Lower lobe of right lung (tissue), 2 donors: ENCODE results near the gene RANBP9. TPM values are rescaled to one million over a fixed set of nuclear protein-coding genes. Genes with fewer than 3 reads are reported as not detected.

Experiments used
- ATAC-seq, 2 donors: fragments of 200-7000 bp; cut with Tn5 transposase; one replicate each; pipeline ENCODE4 v1.9.1; 2020 to 2022; ENCODE audit warnings: mild to moderate bottlenecking in 2 of 2, moderate library complexity in 2 of 2
- DNase-seq: peaks from one replicate; pipeline ENCODE4 v3.0.0-alpha.2; 2020
- H3K27ac ChIP-seq: fragments of 200-600 bp; one replicate; pipeline ENCODE4 v1.8.0; 2022
- H3K27me3 ChIP-seq: fragments of 200-600 bp; one replicate; pipeline ENCODE4 v1.8.0; 2022; ENCODE audit warnings: low read depth
- H3K36me3 ChIP-seq: fragments of 200-600 bp; one replicate; pipeline ENCODE4 v1.8.0; 2022; ENCODE audit warnings: mild to moderate bottlenecking
- H3K4me1 ChIP-seq: fragments of 200-600 bp; one replicate; pipeline ENCODE4 v1.8.0; 2022
- H3K4me3 ChIP-seq: fragments of 200-600 bp; one replicate; pipeline ENCODE4 v1.8.0; 2022; ENCODE audit warnings: mild to moderate bottlenecking
- H3K9me3 ChIP-seq: fragments of 200-600 bp; one replicate; pipeline ENCODE4 v1.8.0; 2022
- intact Hi-C: fragments of 100-400 bp; cut with DNase I; formaldehyde crosslinking; loops from one replicate; pipeline ENCODE4 v1.11.0; 2022
- total RNA-seq: library from RNA; stranded (reverse); fragmentation: NEBNext Ultra II Directional; extraction: Animal tissue kit (Norgen Biotek cat#: 25700); gene quantifications from one replicate; pipeline ENCODE4 v1.2.1, GENCODE V29; 2021
- TF ChIP-seq, protein P1 (sequence below): fragments of 200-600 bp; IDR thresholded peaks from one replicate; pipeline ENCODE4 v1.8.0; 2022; ENCODE audit warnings: antibody characterized with exemption, mild to moderate bottlenecking
- donor health status: DM: no; HTN: yes; CAD: no; lungs with severe emphysema.

The RANBP9 gene
- total RNA-seq, 1 donor from 2014 or later, result 37.0 TPM

DNA sequence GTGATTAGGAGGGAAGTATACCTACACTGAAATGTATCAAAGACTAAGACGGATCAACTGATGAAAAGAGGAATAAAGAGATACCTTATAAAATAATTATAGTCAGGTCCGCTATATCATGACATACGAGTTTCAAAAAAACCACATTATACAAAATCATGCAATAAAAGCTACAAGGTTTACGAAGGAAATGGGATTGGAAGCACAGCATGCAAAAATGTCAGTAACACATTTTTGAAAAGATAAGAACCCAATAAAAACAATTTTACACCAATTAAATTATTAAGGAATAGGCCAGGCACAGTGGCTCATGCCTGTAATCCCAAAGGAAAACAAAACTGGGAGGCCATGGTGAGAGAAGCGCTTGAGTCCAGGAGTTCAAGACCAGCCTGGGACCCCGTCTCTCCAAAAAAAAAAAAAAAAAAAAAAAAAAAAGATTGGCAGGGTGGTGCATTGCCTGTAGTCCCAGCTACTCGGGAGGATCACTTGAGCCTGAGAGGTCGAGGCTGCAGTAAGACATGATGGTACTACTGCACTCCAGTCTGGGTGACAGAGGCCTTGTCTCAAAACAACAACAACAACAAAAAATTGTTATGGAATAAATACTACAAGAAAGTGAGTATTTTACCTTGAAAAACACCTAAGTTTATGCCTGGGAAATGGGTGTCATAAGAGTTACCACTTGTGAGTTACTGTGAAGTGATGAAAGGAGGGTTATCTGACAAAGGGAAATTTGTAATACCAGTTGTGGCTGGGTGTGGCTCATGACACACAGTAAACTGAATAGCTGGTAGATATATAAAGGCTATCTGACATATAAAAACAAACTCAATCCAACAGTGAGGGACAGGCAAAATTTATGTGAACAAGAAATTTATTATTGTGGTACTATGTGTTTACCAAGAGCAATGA is 45.2 kb downstream of the RANBP9 start:
- TF ChIP-seq, protein P1, sequence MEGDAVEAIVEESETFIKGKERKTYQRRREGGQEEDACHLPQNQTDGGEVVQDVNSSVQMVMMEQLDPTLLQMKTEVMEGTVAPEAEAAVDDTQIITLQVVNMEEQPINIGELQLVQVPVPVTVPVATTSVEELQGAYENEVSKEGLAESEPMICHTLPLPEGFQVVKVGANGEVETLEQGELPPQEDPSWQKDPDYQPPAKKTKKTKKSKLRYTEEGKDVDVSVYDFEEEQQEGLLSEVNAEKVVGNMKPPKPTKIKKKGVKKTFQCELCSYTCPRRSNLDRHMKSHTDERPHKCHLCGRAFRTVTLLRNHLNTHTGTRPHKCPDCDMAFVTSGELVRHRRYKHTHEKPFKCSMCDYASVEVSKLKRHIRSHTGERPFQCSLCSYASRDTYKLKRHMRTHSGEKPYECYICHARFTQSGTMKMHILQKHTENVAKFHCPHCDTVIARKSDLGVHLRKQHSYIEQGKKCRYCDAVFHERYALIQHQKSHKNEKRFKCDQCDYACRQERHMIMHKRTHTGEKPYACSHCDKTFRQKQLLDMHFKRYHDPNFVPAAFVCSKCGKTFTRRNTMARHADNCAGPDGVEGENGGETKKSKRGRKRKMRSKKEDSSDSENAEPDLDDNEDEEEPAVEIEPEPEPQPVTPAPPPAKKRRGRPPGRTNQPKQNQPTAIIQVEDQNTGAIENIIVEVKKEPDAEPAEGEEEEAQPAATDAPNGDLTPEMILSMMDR, result no peak
- no peaks in the 10 kb centered on the region for H3K36me3 ChIP-seq
- DNase-seq (no peak), ATAC-seq (no peak)
- H3K4me3 ChIP-seq, result no peak overlapping the region
- no peaks in the 10 kb centered on the region for H3K9me3 ChIP-seq
- intact Hi-C loops, result no loop called here
- no peaks in the 10 kb centered on the region for H3K27me3 ChIP-seq
- peaks cover 24% of the 10 kb centered on the region for H3K4me1 ChIP-seq
- no peak overlapping the region for H3K27ac ChIP-seq

GRCh38 chr6:13664703-13665352 is 46.8 kb downstream of the RANBP9 start:
- DNase-seq, result no peak
- no peak overlapping the region for H3K27ac ChIP-seq
- TF ChIP-seq, protein P1, result no peak
- intact Hi-C loops, result no loop called here
- no peaks in the 10 kb centered on the region for H3K9me3 ChIP-seq
- H3K4me1 ChIP-seq, result peaks cover 24% of the 10 kb centered on the region
- no peak overlapping the region for H3K4me3 ChIP-seq
- no peak for ATAC-seq
- H3K27me3 ChIP-seq, result no peaks in the 10 kb centered on the region
- H3K36me3 ChIP-seq, result no peaks in the 10 kb centered on the region

DNA sequence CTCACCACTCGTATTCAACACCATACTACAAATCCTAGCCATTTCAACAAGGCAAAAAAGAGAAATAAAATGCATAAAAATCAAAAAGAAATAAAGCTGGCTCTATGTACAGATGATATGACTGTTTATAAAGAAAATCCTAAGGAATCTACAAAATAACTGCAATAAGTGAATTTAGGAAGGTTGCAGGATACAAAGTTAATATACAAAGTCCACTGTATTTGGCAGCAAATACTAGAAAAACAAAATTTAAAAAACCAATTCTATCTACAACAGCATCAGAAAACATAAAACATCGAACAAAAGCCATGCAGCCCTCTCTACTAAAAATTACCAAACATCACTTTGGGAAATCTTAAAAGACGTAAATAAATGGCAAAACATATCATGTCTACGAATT is 47.6 kb downstream of the RANBP9 start:
- H3K4me1 ChIP-seq, result peaks cover 24% of the 10 kb centered on the region
- no peaks in the 10 kb centered on the region for H3K27me3 ChIP-seq
- TF ChIP-seq, protein P1, result no peak
- DNase-seq (no peak), ATAC-seq (no peak)
- no peak overlapping the region for H3K4me3 ChIP-seq
- intact Hi-C loops, result no loop called here
- no peak overlapping the region for H3K27ac ChIP-seq
- no peaks in the 10 kb centered on the region for H3K9me3 ChIP-seq
- no peaks in the 10 kb centered on the region for H3K36me3 ChIP-seq

DNA sequence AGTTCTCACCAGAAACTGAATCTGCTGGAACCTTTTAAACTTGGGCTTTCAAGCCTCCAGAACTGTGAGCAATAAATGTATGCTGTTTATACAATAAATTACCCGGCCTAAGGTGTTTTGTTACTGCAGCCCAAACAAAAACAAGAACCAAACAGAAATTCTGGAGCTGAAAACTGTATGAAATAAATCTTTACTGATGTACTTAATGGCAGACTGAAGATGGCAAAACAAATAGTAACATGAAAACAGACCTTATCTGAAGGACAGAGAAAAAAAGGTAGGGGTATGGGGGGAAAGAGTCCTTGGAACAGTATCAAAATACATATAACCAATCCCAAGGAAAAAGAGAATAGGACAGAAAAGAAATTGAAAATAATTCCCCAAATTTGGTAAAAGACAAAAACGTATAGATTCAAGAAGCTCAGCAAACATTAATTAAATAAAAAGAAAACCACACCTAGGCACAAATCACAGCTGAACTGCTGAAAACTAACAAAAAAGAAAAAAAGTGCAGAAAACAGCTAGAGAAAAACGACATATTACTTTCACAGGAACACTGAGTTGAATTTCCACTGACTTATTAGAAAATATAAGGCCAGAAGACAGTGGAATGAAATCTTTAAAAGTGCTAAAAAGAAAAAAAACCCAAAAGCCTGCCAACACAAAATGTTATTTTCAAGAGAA is 48.8 kb downstream of the RANBP9 start:
- H3K27me3 ChIP-seq, result no peaks in the 10 kb centered on the region
- TF ChIP-seq, protein P1, result no peak
- no peak overlapping the region for H3K27ac ChIP-seq
- H3K36me3 ChIP-seq, result no peaks in the 10 kb centered on the region
- no peak overlapping the region for H3K4me3 ChIP-seq
- H3K9me3 ChIP-seq, result no peaks in the 10 kb centered on the region
- intact Hi-C loops, result no loop called here
- DNase-seq (no peak), ATAC-seq (no peak)
- peaks cover 18% of the 10 kb centered on the region for H3K4me1 ChIP-seq

DNA sequence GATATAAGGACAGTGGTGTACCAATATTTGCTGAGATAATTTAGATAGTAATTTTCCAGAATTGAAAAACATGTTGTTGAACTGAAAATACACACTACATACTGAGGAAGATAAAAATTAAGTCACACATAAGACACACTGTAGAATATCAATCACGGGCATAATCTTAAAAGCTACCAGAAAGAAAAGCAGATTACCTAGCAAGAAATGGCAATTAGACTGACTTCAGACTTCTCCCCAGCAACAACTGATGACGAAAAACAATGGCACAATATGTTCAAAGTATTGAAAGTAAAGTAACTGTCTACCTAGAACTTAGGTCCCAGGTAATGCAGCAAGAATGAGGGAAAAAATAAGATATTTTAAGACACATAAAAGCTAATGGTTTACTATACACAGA is 50.0 kb downstream of the RANBP9 start:
- intact Hi-C loops, result no loop called here
- peaks cover 4% of the 10 kb centered on the region for H3K36me3 ChIP-seq
- no peak for ATAC-seq
- peaks cover 6% of the 10 kb centered on the region for H3K4me1 ChIP-seq
- DNase-seq, result no peak
- no peak overlapping the region for H3K4me3 ChIP-seq
- H3K27ac ChIP-seq, result no peak overlapping the region
- TF ChIP-seq, protein P1, result no peak
- H3K27me3 ChIP-seq, result no peaks in the 10 kb centered on the region
- no peaks in the 10 kb centered on the region for H3K9me3 ChIP-seq
